Neutrophil (primary cell): ENCODE data around the gene SLC25A21.

Experiments used
- H3K27ac ChIP-seq: fragments of 200-600 bp; sonication (generic); 2 replicates; pipeline ENCODE4 v1.5.1; 2016; ENCODE audit warnings: mild to moderate bottlenecking, moderate library complexity
- H3K27me3 ChIP-seq: fragments of 200-600 bp; sonication (generic); 2 replicates; pipeline ENCODE4 v1.6.0; 2016; ENCODE audit warnings: mild to moderate bottlenecking
- H3K36me3 ChIP-seq: fragments of 200-600 bp; sonication (generic); 2 replicates; pipeline ENCODE4 v1.5.1; 2017
- H3K4me1 ChIP-seq, 2 experiments: fragments of 200-600 bp in 1 of 2; sonication (generic) in 1 of 2; 1 replicate in 1 of 2; 2 replicates in 1 of 2; pipeline versions ENCODE4 v1.5.1 to v1.6.1; 2013 to 2016; ENCODE audit warnings: low read depth in 1 of 2, low read length in 1 of 2, mild to moderate bottlenecking in 1 of 2, moderate library complexity in 1 of 2; ENCODE audit not compliant: control insufficient read depth in 1 of 2, insufficient read depth in 1 of 2
- H3K4me3 ChIP-seq, 2 experiments: fragments of 200-600 bp in 1 of 2; sonication (generic) in 1 of 2; 1 replicate in 1 of 2; 2 replicates in 1 of 2; pipeline ENCODE4 v1.5.1; 2013 to 2016; ENCODE audit warnings: low read depth in 1 of 2, low read length in 1 of 2, mild to moderate bottlenecking in 1 of 2, moderate library complexity in 1 of 2
- H3K9me3 ChIP-seq: fragments of 200-600 bp; sonication (generic); 2 replicates; pipeline ENCODE4 v1.5.1; 2016
- CTCF ChIP-seq: fragments of 200-600 bp; sonication (generic); IDR thresholded peaks from 2 replicates; pipeline ENCODE4 v1.5.1; 2016; ENCODE audit warnings: antibody characterized with exemption

The SLC25A21 gene

GRCh38 chr14:36947362-36947761, 225.0 kb downstream of the SLC25A21 start:
- Histone ChIP-seq H3K27ac (no peak overlapping the region), H3K9me3 (no peaks in the 10 kb centered on the region), H3K4me1 (no peaks in the 10 kb centered on the region), H3K4me3 (no peak overlapping the region), H3K36me3 (no peaks in the 10 kb centered on the region), H3K27me3 (no peaks in the 10 kb centered on the region)
- TF ChIP-seq CTCF, result no peak

GRCh38 chr14:36946872-36947271, 225.5 kb downstream of the SLC25A21 start:
- no peak for TF ChIP-seq CTCF
- Histone ChIP-seq H3K4me1 (no peaks in the 10 kb centered on the region), H3K27ac (no peak overlapping the region), H3K4me3 (no peak overlapping the region), H3K9me3 (no peaks in the 10 kb centered on the region), H3K27me3 (no peaks in the 10 kb centered on the region), H3K36me3 (no peaks in the 10 kb centered on the region)

GRCh38 chr14:36944307-36945010, 227.9 kb downstream of the SLC25A21 start:
- no peak overlapping the region for H3K27ac ChIP-seq
- TF ChIP-seq CTCF, result no peak
- H3K4me3 ChIP-seq, result no peak overlapping the region
- no peaks in the 10 kb centered on the region for H3K4me1 ChIP-seq
- no peaks in the 10 kb centered on the region for H3K27me3 ChIP-seq
- no peaks in the 10 kb centered on the region for H3K36me3 ChIP-seq
- no peaks in the 10 kb centered on the region for H3K9me3 ChIP-seq

- Histone ChIP-seq H3K4me1 (no peaks in the 10 kb centered on the region), H3K9me3 (no peaks in the 10 kb centered on the region), H3K4me3 (no peak overlapping the region), H3K27ac (no peak overlapping the region), H3K27me3 (no peaks in the 10 kb centered on the region), H3K36me3 (no peaks in the 10 kb centered on the region)
- no peak for TF ChIP-seq CTCF
Observed at GRCh38 chr14:36942522-36943245, 229.7 kb downstream of the SLC25A21 start.

GRCh38 chr14:36941783-36942521, 230.5 kb downstream of the SLC25A21 start:
- H3K4me3 ChIP-seq, result no peak overlapping the region
- H3K4me1 ChIP-seq, result no peaks in the 10 kb centered on the region
- no peak overlapping the region for H3K27ac ChIP-seq
- no peaks in the 10 kb centered on the region for H3K9me3 ChIP-seq
- H3K27me3 ChIP-seq, result no peaks in the 10 kb centered on the region
- peak; percentile 62 for TF ChIP-seq CTCF
- H3K36me3 ChIP-seq, result no peaks in the 10 kb centered on the region
